ENCODE results near the gene CCL16.
"Not testable (repeated sequence)": the region's sequence is repeated elsewhere in the genome, so short reads cannot be mapped to it uniquely, and the experiment has no call there.

CCL16 gene

GRCh38 chr17:35948092-35948491 is 33.2 kb downstream of the CCL16 start:
- Histone ChIP-seq H3K4me3 (ENCODE audit: low read length) (no peak overlapping the region), H3K36me3 (ENCODE audit: control insufficient read depth, insufficient read depth, low read length) (no peaks in the 10 kb centered on the region), H3K27me3 (ENCODE audit: control insufficient read depth, insufficient read depth, low read length) (no peaks in the 10 kb centered on the region), H3K4me1 (ENCODE audit: control insufficient read depth, insufficient read depth, low read length) (no peaks in the 10 kb centered on the region), H3K27ac (ENCODE audit: low read depth, low read length) (no peak overlapping the region), H3K9ac (ENCODE audit: low read length) (no peak overlapping the region)

- H3K27ac ChIP-seq (ENCODE audit: low read depth, low read length) = no peak overlapping the region
- no peak overlapping the region for H3K9ac ChIP-seq (ENCODE audit: low read length)
- H3K4me1 ChIP-seq (ENCODE audit: control insufficient read depth, insufficient read depth, low read length) = no peaks in the 10 kb centered on the region
- H3K4me3 ChIP-seq (ENCODE audit: low read length) = no peak overlapping the region
- no peaks in the 10 kb centered on the region for H3K36me3 ChIP-seq (ENCODE audit: control insufficient read depth, insufficient read depth, low read length)
- H3K27me3 ChIP-seq (ENCODE audit: control insufficient read depth, insufficient read depth, low read length) = no peaks in the 10 kb centered on the region
These were observed 34.1 kb downstream of the CCL16 start for GRCh38 chr17:35947156-35947585.

- Histone ChIP-seq H3K27ac (ENCODE audit: low read depth, low read length) (no peak overlapping the region), H3K4me3 (ENCODE audit: low read length) (no peak overlapping the region), H3K4me1 (ENCODE audit: control insufficient read depth, insufficient read depth, low read length) (no peaks in the 10 kb centered on the region), H3K36me3 (ENCODE audit: control insufficient read depth, insufficient read depth, low read length) (no peaks in the 10 kb centered on the region), H3K27me3 (ENCODE audit: control insufficient read depth, insufficient read depth, low read length) (no peaks in the 10 kb centered on the region), H3K9ac (ENCODE audit: low read length) (no peak overlapping the region)
These were observed 37.1 kb downstream of the CCL16 start for GRCh38 chr17:35944151-35944550.

GRCh38 chr17:35943537-35943936 is 37.8 kb downstream of the CCL16 start, which contains the start of gene LYZL6:
Gene LYZL6 (minus strand): TSS chr17:35943713. CDS start chr17:35939356, 4,357 bp downstream.
- H3K9ac ChIP-seq (ENCODE audit: low read length) = no peak within 1 kb of the TSS
- H3K4me3 ChIP-seq (ENCODE audit: low read length) = no peak within 1 kb of the TSS
- no peak within 1 kb of the TSS for H3K27ac ChIP-seq (ENCODE audit: low read depth, low read length)
- H3K36me3 ChIP-seq (ENCODE audit: control insufficient read depth, insufficient read depth, low read length) = no peaks in the 10 kb centered on the region
- no peaks in the 10 kb centered on the region for H3K4me1 ChIP-seq (ENCODE audit: control insufficient read depth, insufficient read depth, low read length)
- H3K27me3 ChIP-seq (ENCODE audit: control insufficient read depth, insufficient read depth, low read length) = no peaks in the 10 kb centered on the region

- Histone ChIP-seq H3K4me1 (ENCODE audit: control insufficient read depth, insufficient read depth, low read length) (no peaks in the 10 kb centered on the region), H3K27me3 (ENCODE audit: control insufficient read depth, insufficient read depth, low read length) (no peaks in the 10 kb centered on the region), H3K36me3 (ENCODE audit: control insufficient read depth, insufficient read depth, low read length) (no peaks in the 10 kb centered on the region), H3K9ac (ENCODE audit: low read length) (no peak overlapping the region), H3K4me3 (ENCODE audit: low read length) (no peak overlapping the region), H3K27ac (ENCODE audit: low read depth, low read length) (no peak overlapping the region)
These were observed 38.6 kb downstream of the CCL16 start for GRCh38 chr17:35942588-35943186.

- H3K27me3 ChIP-seq (ENCODE audit: control insufficient read depth, insufficient read depth, low read length); H3K4me3 ChIP-seq (ENCODE audit: low read length); H3K9ac ChIP-seq (ENCODE audit: low read length); H3K36me3 ChIP-seq (ENCODE audit: control insufficient read depth, insufficient read depth, low read length); H3K4me1 ChIP-seq (ENCODE audit: control insufficient read depth, insufficient read depth, low read length); H3K27ac ChIP-seq (ENCODE audit: low read depth, low read length): not testable (repeated sequence)
These were observed 42.8 kb downstream of the CCL16 start for GRCh38 chr17:35938492-35938891.

GRCh38 chr17:35936063-35936462 is 45.2 kb downstream of the CCL16 start:
- no peaks in the 10 kb centered on the region for H3K27me3 ChIP-seq (ENCODE audit: control insufficient read depth, insufficient read depth, low read length)
- no peaks in the 10 kb centered on the region for H3K4me1 ChIP-seq (ENCODE audit: control insufficient read depth, insufficient read depth, low read length)
- no peaks in the 10 kb centered on the region for H3K36me3 ChIP-seq (ENCODE audit: control insufficient read depth, insufficient read depth, low read length)
- H3K9ac ChIP-seq (ENCODE audit: low read length) = no peak overlapping the region
- H3K27ac ChIP-seq (ENCODE audit: low read depth, low read length) = no peak overlapping the region
- no peak overlapping the region for H3K4me3 ChIP-seq (ENCODE audit: low read length)

- no peaks in the 10 kb centered on the region for H3K4me1 ChIP-seq (ENCODE audit: control insufficient read depth, insufficient read depth, low read length)
- H3K9ac ChIP-seq (ENCODE audit: low read length) = no peak overlapping the region
- H3K4me3 ChIP-seq (ENCODE audit: low read length) = no peak overlapping the region
- no peaks in the 10 kb centered on the region for H3K36me3 ChIP-seq (ENCODE audit: control insufficient read depth, insufficient read depth, low read length)
- H3K27ac ChIP-seq (ENCODE audit: low read depth, low read length) = no peak overlapping the region
- H3K27me3 ChIP-seq (ENCODE audit: control insufficient read depth, insufficient read depth, low read length) = peaks cover 3% of the 10 kb centered on the region
These were observed 46.5 kb downstream of the CCL16 start for GRCh38 chr17:35934760-35935159.

GRCh38 chr17:35932586-35932985 is 48.7 kb downstream of the CCL16 start:
- H3K4me1 ChIP-seq (ENCODE audit: control insufficient read depth, insufficient read depth, low read length) = no peaks in the 10 kb centered on the region
- H3K27ac ChIP-seq (ENCODE audit: low read depth, low read length) = no peak overlapping the region
- H3K36me3 ChIP-seq (ENCODE audit: control insufficient read depth, insufficient read depth, low read length) = no peaks in the 10 kb centered on the region
- H3K9ac ChIP-seq (ENCODE audit: low read length) = no peak overlapping the region
- no peak overlapping the region for H3K4me3 ChIP-seq (ENCODE audit: low read length)
- H3K27me3 ChIP-seq (ENCODE audit: control insufficient read depth, insufficient read depth, low read length) = peaks cover 3% of the 10 kb centered on the region

GRCh38 chr17:35931794-35932425 is 49.4 kb downstream of the CCL16 start:
- Histone ChIP-seq H3K4me3 (ENCODE audit: low read length) (no peak overlapping the region), H3K36me3 (ENCODE audit: control insufficient read depth, insufficient read depth, low read length) (no peaks in the 10 kb centered on the region), H3K27ac (ENCODE audit: low read depth, low read length) (no peak overlapping the region), H3K4me1 (ENCODE audit: control insufficient read depth, insufficient read depth, low read length) (no peaks in the 10 kb centered on the region), H3K9ac (ENCODE audit: low read length) (no peak overlapping the region), H3K27me3 (ENCODE audit: control insufficient read depth, insufficient read depth, low read length) (peaks cover 3% of the 10 kb centered on the region)

GRCh38 chr17:35930211-35931065 is 50.9 kb downstream of the CCL16 start, which contains the start of gene RDM1:
Gene RDM1 (minus strand): TSS chr17:35930773. CDS start chr17:35930727, 46 bp downstream.
- Histone ChIP-seq H3K36me3 (ENCODE audit: control insufficient read depth, insufficient read depth, low read length) (no peaks in the 10 kb centered on the region), H3K27me3 (ENCODE audit: control insufficient read depth, insufficient read depth, low read length) (peaks cover 3% of the 10 kb centered on the region), H3K27ac (ENCODE audit: low read depth, low read length) (no peak within 1 kb of the TSS), H3K4me3 (ENCODE audit: low read length) (peak within 1 kb of the TSS; percentile 70), H3K4me1 (ENCODE audit: control insufficient read depth, insufficient read depth, low read length) (no peaks in the 10 kb centered on the region), H3K9ac (ENCODE audit: low read length) (no peak within 1 kb of the TSS)

- no peaks in the 10 kb centered on the region for H3K36me3 ChIP-seq (ENCODE audit: control insufficient read depth, insufficient read depth, low read length)
- H3K27ac ChIP-seq (ENCODE audit: low read depth, low read length) = no peak overlapping the region
- peaks cover 3% of the 10 kb centered on the region for H3K27me3 ChIP-seq (ENCODE audit: control insufficient read depth, insufficient read depth, low read length)
- no peak overlapping the region for H3K4me3 ChIP-seq (ENCODE audit: low read length)
- H3K9ac ChIP-seq (ENCODE audit: low read length) = no peak overlapping the region
- no peaks in the 10 kb centered on the region for H3K4me1 ChIP-seq (ENCODE audit: control insufficient read depth, insufficient read depth, low read length)
These were observed 53.6 kb downstream of the CCL16 start for GRCh38 chr17:35927714-35928113.

Measured in rectal smooth muscle tissue (tissue), 1 donor.